HS-5 (cell line): ENCODE data around the gene KRTAP10-12.
"Not testable (repeated sequence)": the region's sequence is repeated elsewhere in the genome, so short reads cannot be mapped to it uniquely, and the experiment has no call there.

Experiments used
- DNase-seq: peaks from one replicate; pipeline ENCODE4 v3.0.0-alpha.2; 2012; ENCODE audit warnings: low read depth

Gene KRTAP10-12, protein sequence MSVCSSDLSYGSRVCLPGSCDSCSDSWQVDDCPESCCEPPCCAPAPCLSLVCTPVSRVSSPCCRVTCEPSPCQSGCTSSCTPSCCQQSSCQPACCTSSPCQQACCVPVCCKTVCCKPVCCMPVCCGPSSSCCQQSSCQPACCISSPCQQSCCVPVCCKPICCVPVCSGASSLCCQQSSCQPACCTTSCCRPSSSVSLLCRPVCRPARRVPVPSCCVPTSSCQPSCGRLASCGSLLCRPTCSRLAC

DNA sequence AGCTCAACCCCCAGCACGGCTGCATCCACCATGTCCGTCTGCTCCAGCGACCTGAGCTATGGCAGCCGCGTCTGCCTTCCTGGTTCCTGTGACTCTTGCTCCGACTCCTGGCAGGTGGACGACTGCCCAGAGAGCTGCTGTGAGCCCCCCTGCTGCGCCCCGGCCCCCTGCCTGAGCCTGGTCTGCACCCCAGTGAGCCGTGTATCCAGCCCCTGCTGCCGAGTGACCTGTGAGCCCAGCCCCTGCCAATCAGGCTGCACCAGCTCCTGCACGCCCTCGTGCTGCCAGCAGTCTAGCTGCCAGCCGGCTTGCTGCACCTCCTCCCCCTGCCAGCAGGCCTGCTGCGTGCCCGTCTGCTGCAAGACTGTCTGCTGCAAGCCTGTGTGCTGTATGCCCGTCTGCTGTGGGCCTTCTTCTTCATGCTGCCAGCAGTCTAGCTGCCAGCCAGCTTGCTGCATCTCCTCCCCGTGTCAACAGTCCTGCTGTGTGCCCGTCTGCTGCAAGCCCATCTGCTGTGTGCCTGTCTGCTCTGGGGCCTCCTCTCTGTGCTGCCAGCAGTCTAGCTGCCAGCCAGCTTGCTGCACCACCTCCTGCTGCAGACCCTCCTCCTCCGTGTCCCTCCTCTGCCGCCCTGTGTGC lies at the start of gene KRTAP10-12:
KRTAP10-12 (plus strand) TSS at position 1 of the 639 bp plus-strand sequence; CDS start at position 31, 30 bp downstream.
- DNase-seq: not testable (repeated sequence)

DNA sequence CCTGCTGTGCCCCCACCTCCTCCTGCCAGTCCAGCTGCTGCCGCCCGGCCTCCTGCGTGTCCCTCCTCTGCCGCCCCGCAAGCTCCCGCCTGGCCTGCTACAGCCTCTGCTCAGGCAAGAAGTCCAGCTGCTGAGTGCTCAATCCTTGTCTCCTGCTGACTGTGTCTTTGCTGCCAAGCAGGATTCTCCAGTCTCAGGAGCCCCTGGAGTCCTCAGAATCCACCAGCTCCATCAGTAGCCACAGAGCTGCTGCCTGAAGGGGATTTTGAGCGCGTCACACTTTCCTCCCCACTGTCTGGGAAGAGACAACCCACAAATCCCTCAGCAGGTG lies 49.8 kb upstream of the KRTAP10-12 start:
- DNase-seq: no peak

DNA sequence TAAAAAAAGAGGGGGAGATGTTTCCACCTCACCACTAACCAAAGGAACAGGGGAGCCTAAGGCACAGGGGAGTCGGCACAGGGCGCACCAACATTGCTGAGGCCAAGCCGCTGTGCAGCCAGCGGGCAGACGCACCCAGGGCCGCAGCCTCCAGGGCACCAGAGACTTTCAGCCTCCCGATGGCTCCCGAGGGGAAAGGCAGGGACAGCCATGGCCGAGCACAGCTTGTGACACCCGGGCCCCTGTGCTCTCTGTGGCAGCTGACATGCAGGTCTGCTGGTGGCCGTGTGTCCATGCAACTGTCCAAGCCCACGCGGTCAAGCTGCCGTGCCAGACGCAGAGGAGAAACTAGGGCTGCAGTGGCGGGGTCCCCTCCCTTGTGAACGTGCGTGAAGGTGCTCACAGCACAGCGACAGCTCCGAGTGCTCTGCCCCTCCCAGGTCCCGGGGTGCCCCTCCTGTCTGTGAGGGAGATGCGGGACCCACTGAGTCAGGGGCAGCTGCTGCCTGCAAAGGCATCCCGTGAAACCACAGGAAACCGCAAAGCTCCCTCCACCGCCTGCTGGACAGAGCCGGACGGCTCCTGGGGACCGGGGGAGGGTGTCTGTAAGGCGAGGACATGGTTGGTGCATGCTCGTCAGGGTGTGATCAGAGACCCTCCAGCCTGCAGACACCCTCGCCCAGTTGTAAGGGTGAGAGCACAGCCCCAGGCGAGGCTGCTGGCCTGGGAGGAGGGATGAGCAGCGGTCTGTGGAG lies 48.2 kb upstream of the KRTAP10-12 start:
- DNase-seq: no peak

DNA sequence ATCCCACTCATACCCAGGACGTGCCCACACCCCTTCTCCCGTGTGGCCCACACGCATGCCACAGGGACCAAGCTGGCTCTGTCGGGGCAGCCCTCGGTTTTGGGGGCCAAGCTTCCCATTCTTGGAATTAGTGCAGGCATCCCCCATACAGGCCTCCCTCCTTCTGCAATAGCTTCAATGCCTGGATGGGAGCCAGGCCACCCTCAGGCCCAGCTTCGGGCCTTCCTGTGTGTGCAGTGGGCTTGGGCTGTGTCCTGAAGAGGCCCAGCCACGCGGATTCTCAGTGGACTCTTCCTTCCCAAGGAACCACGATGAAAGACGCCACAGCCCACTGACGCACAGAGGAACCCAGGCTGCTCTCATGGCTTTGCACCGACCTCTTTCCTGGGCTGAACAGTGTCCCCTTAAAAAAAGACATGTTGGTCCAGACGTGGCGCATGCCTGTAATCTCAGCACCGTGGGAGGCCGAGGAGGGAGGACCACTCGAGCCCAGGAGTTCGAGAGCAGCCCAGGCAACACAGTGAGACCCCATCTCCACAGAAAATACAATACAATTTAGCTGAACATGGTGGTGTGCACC lies 47.4 kb upstream of the KRTAP10-12 start:
- DNase-seq: no peak

DNA sequence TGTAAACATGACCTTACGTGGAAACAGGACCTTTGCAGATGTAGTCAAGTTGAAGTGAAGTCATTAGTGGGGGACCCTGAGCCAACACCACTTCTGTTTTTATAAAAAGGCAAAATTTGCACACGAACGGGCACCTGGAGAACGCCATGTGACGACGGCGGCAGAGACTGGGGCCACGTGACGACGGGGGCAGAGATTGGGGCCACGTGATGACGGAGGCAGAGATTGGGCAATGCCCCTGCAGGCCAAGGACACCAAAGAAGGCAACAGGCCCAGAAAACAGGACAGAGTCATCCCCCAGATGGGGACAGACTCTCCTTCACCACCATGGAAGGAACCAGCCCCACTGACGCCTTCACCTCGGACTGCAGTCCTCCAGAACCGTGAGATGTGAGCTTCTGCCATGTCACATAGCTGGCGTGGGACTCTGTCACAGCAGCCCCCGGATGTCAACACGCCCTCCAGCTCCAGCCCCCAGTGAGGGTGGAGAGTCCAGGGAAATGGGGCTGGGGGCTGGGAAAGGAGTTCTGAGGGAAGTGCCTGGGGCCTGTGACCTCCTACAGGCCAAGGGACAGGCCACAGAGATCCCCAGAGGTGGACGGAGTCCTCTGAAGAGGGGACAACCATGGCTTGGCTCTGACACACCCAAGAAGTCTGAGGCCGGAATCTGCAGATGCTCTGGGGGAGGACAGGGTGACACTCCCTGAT lies 46.6 kb upstream of the KRTAP10-12 start:
- no peak for DNase-seq

DNA sequence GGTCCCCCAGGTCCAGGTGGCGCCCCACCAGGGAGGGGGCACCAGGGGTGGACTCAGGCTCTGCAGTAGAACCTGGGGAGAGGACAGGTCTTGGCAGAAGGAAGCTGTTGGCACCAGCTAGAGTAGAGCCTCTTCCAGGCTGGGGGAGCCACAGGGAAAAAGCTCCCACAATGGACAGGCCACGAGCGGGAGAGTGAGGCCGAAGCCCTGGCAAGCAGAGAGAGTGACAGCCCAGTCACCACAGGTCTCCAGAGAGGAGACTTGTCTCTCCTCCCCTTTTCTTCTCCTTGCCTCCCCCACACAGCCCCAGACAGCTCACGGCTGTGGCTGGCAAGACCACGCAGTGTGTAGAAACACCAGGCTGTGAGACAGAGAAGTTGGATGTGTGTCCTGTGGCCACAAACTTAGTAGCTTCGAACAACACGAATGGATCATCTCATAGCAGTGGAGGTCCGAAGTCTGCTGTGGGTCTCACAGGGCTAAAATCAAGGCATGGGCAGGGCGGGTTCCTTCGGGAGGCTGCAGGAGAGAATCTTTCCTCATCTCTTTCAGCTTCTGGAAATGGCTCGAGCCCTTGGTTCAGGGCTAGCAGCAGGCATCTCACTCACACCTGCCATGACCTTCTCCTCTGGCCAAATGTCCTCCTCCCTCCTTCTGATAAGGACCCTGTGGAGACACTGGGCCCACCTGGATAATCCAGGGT lies 45.8 kb upstream of the KRTAP10-12 start:
- no peak for DNase-seq

DNA sequence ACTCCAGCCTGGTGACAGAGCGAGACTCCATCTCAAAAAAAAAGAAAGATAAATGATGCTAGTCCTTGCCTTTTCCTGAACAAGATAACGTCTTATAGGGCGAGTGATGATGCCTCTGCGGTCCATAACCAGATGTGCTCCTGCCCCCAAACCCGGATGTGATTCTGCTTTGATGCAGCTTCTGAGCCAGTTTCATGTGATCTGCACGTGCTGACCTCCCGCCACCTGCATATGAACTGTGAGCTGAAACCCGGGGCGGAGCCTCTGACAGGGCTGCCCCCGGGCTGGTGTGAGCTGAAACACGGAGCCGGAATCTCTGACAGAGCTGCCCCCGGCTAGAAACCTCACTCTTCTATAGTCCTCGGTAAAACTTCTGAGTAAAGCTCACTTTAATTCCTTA lies 43.8 kb upstream of the KRTAP10-12 start:
- DNase-seq: no peak

DNA sequence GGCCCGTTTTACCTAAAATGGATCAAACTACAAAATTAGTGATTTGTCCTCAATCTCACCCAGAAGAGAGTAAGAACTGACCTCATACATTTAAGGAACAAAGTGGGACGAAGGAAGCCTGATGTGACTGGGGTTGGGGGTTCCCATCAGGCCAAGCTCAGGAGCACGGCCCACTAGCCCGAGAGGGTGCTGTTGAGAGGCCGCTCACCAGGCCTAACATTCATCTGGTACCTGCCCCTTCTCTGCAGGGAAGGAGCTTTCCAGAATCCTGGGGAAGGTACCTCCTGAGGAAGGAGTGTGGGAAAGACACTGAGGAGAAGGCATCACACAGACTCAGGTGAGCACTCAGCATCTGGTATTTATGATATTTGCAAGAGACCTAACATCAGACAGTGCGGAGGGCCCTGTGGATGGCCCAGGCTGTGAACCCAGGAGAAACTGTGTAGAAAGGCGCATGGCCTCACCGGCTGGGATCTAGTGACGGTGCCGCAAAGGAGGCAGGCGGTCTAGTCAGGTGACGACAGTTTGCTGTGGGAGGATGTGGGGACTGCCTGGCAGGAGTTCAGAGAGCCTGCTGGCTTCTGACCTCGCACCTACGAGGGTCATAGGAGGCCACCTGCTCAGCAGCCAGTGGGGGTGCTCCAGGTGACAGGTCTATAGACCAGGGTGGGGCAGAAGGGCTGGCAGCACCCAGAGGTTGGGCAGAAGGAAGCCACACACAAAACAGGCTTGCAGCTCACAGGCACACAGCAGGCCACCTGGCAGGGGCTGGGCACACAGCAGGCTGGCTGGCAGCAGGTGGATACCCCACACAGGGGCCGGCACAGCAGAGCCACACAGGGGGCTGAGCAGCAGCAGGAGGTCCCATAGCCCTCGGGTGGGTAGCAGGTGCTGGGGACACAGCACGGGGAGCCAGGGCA lies 43.1 kb upstream of the KRTAP10-12 start:
- no peak for DNase-seq

DNA sequence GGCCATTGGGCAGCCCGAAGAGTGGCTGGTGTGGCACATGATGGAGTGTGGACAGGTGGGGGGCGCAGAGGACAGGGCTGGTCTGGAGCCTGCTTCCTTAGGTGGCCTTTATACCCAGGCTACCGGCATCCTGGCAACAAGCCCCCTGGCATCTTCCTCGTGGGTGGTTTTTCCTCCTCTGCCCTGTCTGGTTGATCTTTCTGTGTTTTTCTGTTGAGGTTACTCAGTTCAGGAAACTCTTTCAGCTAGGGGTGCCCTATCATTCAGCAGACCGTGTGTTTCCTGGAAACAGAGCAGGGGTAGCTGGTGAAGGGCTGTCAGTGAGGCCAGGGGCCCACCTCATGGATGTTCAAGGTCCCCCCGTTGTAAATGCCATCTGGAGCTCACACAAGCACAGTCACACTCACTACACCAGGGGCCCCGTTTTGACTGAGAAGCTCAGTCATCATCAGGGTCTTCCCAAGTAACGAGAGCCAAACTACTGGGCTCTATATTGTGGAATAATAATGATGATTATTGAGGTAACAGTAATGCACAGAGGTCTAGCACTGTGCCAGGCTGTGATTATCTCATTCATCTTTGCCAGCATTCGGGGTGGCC lies 42.3 kb upstream of the KRTAP10-12 start, which contains the start of gene KRTAP12-4:
KRTAP12-4 (minus strand) TSS at position 84 of the 600 bp plus-strand sequence; CDS start at position 39, 45 bp downstream.
- no peak for DNase-seq

DNA sequence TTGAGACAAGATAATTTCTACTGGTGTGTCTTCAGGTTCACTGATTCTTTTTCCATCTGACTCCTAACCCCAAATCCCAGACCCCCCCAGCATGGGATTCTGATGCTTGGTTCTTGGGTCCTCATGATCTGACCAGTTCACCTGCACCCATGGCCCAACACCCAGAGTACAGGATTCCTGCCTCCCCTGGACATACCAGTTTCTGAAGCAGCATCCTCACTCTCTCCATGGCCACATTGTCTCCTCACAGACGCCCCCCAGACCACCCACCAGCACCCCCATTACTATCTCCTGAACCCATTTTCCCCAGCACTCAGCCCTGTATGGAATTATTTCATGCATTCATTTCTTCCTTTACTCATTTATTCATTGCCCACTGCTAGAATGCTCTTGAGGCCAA lies 40.1 kb upstream of the KRTAP10-12 start:
- DNase-seq: no peak

DNA sequence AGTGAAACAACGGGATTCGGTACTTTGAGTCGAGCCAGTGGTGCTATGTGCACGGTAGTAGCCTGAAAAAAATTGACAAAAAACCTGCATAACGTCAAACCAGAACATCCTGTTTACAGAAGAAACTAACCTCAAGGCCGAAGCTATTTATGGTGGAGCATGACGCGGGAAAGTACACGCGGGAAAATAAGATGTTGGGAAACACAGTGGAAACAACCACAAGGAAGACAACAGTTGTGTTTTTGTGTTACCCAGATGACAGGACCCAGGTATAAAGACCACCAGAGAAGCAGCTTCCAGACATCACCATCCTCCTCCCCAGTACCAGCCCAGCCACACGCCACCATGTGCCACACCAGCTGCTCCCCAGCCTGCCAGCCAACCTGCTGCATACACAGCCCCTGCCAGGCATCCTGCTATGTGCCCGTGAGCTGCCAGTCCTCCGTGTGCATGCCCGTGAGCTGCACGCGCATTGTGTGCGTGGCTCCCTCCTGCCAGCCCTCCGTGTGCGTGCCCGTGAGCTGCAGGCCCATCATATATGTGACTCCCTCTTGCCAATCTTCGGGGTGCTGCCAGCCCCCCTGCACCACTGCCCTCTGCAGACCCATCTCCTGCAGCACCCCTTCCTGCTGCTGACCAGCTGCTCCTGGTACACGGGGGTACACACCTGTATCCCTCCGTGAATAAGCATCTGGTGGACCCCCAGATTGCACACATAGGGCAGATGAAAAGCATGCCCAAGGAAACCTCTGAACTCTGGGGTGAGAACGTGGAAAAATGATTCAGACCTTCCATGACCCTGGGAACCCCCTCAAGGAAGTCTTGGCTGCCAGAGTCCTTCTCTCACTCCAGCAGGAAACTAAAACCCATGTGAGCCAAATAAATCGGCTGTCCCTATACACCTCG lies 39.1 kb upstream of the KRTAP10-12 start, which contains the start of gene KRTAP12-3:
KRTAP12-3 (plus strand) TSS at position 298 of the 906 bp plus-strand sequence; CDS start at position 346, 48 bp downstream.
- no peak for DNase-seq

DNA sequence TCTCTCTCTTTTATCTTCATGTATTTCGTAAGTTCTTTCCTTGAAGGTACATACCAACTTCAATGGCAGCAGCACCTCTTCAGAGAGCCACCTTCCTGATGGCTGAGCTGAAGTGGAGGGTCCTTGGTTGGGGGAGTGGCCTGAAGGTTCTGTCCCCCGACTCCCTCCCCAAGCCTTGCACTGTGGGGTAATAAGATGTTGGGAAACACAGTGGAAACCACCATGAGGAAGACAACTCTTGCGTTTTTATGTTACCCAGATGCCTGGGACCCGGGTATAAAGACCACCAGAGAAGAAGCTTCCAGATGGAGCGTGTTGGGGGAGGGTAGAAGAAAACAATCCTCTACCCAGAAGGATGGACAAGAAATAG lies 38.4 kb upstream of the KRTAP10-12 start:
- DNase-seq: no peak

DNA sequence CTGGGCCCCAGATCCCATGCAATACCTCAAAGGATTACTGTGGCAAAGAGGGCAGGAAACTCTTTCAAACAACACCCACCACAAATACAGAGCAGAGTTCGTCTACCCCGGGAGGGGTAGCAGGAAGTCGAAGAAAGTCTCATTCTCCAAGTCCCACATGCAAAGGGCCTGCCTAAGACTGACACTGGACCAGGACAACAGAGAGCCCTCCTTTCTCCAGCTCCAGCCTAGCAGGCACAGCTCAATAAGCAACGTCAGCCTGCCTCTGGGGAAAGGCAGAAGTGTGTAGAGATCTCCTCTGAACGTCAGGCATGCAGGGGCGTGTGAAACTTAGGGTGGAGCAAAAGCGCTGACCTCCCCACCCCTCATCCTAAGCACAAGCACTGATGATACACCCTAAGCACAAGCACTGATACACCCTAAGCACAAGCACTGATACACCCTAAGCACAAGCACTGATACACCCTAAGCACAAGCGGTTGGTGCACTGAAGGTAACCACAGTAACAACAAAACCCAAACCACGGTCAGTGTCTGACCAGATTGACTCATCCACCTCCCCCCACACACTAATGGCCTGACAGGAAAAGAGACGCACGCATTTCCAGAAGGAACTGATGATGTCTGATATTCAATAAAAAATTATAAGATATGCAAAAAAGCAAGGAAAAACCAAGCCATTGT lies 37.9 kb upstream of the KRTAP10-12 start:
- no peak for DNase-seq

DNA sequence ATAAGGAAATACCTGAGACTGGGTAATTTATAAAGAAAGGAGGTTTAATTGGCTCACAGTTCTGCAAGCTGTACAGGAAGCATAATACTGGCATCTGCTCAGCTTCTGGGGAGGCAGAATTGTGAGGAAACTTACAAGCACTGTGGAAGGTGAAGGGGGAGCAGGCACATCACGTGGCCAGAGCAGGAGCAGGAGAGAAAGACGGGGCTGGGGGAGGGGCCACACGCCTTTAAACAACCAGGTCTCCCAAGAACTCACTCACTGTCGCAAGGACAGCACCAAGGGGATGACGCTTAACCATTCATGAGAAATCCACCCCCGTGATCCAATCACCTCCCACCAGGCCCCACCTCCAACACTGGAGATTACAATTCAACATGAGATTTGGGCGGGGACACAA lies 35.4 kb upstream of the KRTAP10-12 start:
- not testable (repeated sequence) for DNase-seq

DNA sequence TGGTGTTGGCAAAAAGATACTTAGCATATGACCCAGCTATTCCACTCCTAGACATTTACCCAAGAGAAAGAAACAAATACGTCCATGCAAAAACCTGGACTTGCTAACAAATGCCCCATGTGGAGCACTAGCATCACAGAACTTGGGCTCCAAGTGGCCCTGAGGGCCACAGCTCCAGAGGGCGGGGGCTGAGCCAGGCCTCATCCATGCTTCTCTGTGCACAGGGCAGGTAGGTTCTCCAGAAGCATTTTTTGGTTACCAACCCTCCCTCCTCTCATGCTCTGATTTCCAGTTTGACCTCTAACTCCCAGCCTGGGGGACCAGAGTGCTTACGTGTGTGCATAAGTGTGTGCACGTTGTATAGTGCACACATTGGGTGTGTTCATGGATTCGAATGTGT lies 32.3 kb upstream of the KRTAP10-12 start:
- no peak for DNase-seq

DNA sequence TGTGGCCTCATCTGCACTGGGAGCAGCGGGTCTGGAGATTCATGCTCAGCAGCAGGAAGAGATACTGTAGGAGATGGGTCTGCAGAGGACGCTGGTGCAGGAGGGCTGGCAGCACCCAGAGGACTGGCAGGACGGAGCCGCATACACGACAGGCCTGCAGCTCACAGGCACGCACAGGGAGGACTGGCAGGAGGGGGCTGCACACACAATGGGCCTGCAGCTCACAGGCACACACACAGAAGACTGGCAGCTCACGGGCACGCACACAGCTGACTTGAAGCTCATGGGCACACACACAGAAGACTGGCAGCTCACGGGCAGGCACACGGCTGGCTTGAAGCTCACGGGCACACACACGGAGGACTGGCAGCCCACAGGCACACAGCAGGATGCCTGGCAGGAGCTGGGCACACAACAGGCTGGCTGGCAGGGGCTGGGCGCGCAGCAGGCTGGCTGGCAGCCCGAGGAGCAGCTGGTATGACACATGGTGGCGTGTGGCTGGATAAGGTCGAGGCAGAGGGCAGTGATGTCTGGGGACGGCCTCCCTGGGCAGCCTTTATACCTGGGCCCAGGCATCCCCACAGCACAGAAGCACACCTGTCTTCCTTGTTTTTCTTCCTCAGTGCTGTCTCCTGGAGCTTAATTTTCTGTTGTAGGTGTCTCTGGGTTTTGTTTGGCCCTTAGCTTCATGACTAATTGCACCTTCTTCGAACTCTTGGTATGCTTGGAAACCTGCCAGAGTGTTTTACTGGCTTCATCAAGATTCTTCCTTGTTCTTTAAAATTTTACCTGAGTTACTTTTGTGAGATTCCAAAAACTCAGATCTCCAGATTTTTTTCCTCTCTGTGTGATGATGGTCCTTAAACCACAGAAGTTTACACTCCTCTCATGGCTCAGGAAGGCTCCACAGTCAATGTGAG lies 30.3 kb upstream of the KRTAP10-12 start, which contains the start of gene KRTAP12-2:
KRTAP12-2 (minus strand) TSS at position 527 of the 920 bp plus-strand sequence; CDS start at position 486, 41 bp downstream.
- DNase-seq: no peak

DNA sequence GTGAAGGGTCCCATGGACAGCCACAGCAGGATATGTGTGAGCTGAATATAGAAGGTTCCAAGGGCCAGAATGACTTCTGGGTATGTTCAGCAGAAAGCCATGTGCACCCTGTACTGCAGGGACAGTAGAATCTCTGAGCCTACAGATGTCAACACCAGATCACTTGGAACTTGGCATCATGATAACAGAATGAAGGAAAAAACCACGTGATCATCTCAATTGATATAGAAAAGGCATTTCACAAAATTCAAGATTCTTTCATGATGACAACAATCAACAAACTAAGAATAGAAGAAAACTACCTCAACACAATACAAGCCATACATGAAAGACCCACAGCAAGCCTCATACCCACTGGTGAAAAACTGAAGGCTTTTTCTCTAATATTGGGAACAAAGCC lies 29.4 kb upstream of the KRTAP10-12 start:
- no peak for DNase-seq
